Measurements from ENCODE around the gene NRCAM.

The NRCAM gene

DNA sequence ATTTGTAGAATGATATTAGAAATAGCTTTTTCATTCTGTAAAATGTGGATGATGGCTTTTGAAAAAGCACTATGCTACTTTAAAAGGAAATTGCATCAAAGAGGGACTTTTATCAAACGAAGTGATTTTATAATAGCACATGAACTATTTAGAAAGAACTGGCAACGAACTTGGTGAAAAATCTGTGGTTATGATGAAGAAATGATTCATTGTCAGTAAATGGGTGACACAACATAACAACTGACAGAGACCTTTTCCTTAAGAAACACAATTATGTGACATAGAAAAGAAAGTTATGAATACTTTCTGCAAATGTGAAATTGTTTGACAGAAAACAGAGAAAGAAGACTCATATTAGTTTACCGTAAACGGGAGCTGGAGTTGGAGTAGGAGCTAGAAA is 265.3 kb downstream of the NRCAM start:
- DNase-seq = no peak

DNA sequence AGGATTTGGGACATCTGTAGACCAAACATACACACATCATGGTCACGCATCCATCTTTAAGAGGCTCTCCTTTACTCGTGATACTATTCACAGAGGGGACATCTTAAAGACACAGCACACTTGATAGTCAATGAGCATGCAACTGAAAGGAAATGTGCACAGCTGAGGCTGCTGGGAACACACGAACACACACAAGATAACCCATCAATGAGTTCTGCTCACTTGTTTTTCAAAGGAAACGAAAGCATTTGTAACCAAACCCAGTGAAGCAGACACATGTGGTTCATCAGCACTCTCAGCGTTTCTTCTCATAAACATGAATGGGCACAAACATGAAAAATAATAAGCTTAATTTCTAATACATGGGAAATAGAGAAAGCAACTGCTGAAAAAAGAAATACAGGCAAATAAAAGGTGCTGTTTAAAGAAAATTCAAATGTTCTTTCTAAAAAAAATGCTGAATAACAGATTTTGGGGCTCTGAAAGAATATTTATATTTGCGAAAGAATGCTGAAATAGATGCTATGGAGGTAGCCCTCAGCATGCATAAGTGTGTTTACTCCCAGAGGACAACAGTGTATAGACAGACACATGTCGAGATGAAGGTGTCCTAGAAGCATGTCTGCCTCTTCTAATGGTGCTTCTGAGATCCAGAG is 266.4 kb downstream of the NRCAM start:
- no peak for DNase-seq

DNA sequence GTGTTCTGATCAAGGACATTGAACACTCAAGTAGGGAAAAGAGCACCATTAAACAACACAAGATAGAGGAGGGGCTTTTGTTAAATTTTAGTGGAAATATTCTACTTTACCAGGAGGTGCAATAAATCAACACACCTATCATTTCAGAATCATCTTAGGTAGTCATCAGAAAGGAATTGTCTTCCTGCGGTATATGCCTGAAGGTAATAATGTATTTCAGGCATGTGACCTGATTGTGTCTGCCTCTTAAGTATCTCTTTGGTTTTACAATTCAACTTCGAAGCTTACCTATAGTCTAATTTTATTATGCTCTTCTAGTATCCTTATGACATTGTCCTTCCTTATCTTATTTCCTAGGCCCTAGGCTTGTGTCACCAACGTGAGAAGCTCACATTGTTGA is 267.5 kb downstream of the NRCAM start:
- DNase-seq = no peak

DNA sequence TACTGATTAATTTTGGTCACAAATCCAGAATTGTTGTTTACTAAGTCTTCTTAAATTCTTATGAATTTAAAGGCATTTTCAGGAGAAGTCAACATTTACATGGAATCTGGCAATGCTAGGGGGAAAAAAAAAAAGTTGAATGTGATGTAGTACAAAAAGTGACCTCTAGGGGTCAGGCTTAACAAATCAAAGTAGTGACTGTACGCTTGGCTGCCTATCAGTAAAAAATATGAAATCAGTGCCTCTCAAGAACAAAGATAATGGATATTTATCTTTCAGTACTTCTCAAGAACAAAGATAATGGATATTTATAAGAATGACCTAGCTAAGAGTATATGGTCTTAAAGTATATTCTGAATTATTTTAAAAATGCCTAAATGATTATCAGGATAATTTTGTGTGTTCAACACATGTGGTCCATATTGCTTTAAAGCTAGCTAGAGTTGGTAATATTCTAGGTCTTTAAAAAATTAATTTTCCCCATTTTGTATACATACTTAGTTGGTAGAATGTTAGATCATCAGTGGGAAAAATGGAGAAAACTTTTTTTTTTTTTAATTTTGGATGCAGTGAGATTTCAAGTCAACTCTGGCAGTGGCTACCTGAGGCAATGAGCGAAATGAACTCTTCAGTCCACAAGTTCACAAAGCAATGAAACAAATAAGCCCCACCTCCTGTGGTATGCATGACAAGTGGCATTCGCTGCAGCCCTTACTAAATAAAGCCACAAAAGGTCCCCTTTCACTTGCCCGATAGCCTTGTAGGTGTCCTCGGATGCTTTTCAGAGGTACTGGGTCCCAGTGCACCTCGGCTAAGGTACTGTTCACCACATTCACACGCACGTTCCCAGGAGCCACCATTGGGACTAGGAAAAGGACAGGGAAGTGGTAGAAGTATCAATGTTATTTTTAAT is 274.9 kb downstream of the NRCAM start:
- DNase-seq = no peak

DNA sequence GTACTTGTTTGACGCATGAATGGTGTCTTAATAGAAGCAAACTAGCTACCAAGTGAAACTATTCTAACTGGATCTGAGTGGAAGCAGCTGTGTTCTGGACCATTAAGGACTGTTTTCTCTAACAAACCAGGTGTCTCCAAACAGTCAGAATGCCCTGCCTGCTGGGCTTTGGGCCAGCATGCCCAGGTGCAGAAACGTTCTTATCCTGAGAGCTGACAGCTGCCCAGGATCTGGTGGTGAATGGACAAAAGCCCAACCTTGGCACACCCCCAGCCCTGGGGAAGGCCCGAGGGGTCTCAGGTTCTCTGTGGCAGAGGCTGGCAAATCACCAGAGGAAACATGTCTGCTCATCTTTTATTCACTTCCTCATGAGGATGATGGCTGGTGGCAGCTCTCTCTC is 277.8 kb downstream of the NRCAM start:
- no peak for DNase-seq

DNA sequence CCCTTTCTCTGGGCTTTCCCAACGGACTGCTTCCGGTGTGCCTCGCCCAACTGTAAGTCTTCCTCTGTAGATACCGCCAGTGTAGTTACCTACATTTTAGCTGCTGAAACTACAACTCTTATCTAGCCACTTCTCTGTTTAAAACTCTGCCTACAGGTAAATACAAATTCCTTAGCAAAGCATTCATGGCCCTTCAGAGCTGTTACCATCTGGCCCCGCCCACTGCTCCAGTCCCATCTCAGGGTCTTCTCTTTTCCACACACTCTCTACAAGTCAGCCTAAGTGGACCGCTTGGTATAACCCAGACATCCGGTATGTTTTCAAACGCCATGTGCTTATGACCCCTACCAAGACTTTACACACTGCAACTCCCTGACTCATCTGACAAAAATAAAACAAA is 285.1 kb downstream of the NRCAM start:
- no peak for DNase-seq

DNA sequence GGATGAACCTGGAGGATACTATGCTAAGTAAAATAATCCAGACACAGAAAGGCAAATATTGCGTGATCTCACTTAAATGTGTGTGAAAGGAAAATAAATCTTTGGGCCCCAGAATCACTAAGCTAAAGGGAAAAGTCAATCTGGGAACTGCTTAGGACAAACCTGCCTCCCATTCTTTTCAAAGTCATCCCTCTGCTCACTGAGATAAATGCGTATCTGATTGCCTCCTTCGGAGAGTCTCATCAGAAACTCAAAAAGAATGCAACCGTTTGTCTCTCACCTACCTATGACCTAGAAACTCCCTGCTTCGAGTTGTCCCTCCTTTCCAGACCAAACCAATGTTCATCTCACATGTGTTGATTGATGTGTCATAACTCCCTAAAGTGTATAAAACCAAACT is 286.0 kb downstream of the NRCAM start:
- no peak for DNase-seq

DNA sequence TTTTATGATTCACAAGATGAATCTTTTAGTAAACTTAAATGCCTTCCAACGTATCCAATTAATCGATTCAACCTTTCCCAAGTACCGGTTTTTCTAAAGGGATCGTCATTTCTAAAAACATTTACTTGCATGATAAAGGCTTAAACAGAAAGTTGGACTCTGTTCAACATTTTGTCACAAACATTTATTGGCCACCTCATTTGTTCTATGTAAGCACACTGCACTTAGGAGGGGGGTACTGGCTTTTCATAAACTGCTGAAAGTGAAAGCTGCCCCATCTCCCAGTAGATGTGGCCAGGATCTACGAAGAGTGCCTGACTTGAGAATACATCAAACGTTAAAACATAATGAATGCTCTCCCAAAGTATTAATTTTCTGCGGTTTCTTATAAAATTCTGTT is 288.8 kb downstream of the NRCAM start:
- DNase-seq = no peak

DNA sequence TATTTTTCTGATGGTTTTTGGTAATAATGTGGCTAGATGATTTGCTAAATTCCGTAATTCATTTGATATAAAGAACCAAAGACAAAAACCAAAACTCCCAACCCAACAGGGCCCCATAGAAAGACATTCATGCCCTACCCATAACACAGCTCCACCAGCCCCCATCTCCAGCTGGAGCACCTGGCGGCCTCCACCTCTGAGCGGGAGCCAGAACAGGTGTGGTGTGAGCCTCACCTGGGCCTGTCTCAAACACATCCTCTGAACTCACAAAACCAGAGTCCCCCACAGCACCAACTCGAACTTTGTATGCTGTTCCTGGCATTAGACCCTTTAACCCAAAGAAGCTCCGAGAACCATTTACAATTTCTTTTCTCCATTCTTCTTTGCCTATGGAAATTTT is 289.5 kb downstream of the NRCAM start:
- no peak for DNase-seq

DNA sequence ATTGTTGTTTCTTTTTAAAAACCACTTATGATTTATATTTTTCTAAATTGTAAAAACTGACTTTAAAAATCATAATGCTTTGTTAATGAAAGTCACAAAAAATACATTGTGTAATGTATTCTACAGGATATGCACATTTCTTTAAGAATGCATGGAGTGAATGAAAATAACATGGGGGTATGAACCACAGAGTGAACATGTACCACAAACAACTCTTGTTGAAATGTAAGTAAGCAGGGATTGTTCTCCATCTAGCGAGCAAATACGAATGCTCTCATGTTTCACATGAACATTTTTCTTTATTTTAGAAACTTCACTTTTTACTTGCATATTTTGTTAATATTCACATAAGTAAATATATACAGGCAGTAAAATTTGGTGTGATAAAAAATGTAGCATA is 290.5 kb downstream of the NRCAM start:
- no peak for DNase-seq

DNA sequence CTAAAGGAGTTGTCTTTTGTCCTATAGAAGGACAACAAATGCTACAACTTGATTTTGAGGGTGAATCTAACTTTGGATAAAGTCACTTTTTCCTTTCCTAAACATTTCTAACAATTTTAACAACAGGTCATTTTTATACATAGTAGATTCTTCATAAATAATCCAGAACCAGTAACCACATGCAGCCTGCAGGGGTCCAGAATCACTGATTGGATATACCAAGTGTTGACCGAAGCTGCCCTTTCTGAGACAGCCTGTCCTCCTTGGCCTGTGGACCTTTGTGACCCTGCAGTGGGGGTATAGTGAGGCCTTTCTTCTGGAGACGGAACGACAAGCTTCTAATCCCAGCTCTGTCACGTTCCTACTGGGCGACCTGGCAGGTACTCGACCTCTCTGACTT is 291.3 kb downstream of the NRCAM start:
- DNase-seq = no peak

DNA sequence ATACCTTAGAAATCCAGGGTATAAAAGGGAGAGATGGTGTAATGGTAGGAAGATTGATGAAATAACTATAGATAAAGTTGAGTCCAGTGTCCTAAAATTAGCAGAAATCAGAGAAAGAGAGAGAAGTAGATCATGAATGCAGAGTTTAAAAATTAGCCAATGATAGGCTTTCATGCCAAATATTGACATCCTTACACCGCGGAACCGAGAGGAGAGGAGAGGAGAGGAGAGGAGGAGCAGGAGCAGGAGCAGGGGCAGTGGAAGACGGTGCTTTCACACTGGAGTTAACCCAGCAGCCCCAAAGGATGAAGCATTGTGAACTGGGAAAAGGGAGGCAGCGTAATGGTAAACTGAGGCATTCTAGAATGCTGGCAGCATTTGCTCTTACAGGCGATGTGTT is 291.9 kb downstream of the NRCAM start:
- DNase-seq = no peak

DNA sequence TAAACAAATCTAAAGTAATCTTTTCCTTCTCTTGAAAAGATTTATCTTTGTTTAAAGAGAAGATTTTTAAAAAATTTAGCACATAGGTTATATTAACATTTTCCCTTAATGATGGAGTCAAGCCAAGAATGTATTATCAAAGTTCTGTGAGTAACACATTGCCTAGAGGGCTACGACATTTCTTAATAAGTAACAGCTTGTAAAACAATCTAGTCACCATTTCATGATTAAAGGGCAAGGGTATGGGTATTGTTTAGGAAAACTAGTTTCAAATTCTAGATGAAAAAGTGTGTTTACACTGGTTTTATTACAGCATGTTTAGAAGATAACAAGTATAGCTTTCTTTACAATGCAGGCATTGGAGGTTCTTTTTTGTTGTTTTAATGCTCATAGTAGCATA is 297.5 kb downstream of the NRCAM start:
- no peak for DNase-seq

DNA sequence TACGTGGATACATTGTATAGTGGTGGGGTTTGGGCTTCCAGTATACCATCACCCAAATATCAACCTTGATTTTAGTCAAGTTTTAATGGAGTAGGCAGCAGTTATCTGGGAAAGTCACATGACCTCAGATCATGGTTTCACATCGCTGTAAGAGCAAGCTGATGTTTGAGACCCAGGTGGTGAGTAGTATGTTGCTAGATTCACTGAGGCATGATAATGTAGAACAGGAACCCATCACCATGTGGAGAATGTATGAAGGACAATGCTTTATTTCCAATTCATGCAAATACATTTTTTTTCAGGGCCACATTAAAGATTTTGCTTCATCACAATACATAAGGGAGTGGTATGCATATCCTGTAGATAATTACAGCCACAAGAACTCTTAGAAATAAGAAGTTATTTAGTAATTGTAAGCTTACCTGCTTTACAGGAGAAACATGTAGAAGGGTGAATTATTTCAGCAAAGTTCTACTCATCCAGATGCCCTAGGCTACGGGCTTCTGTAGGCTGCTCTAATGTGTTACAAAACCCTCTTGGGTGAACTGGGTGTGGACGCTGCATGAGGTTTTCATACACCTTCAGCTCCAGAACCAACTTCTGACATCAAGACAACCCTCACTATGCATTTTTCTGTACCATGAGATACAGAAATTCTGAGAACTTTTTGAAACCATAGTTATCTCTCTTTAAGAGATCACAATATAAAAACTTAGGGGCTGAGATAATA is 298.5 kb downstream of the NRCAM start:
- no peak for DNase-seq

DNA sequence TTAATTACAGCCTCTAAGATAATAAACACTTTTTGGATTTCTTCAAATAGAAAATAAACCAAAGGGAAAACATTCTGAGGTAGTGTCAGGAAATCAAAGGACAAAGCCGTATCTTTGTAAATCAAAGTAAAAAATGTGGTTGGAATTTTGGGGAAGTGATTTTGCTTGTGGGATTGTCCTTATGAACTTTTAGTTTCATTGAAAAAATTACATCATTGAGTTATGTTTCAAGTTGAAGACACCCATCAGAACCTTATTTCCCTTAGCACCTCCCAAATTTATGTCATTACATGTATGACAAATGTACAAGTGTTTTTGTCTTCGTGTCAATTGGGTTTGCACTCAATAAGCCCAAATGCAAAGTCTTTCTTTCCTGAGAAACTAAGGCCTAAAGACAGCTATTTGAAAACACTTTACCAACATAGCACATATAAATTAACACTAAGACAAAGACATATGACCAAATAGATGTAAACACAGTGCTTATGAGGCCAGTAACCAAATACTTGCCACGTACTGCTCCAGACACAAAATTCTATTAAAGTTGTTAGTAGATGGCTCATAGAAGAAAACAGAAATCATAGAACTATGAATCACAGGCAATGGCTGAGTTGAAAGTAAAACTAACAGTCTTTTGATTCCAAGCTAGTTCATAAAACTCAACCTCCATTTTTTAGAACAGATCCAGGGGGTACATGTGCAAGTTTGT is 299.2 kb downstream of the NRCAM start:
- no peak for DNase-seq

DNA sequence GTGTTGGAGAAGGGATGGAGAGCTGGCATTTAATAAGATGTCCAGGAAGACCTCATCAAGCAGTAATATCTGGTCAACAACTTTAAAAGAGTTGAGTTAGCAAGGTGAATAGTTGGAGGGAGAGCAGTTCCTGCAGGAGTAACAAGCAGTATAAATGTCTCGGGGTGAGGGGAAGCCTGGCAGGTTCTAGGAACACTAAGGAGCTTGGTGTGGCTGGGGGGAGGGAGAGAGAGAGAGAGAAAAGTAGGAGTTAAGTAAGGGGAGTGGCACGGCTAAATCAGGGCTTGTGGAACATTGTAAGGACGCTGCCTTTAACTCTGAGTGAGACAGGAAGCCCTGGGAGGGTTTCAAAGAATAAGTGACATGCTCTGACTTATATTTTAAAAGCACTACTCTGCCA is 304.0 kb downstream of the NRCAM start:
- no peak for DNase-seq

DNA sequence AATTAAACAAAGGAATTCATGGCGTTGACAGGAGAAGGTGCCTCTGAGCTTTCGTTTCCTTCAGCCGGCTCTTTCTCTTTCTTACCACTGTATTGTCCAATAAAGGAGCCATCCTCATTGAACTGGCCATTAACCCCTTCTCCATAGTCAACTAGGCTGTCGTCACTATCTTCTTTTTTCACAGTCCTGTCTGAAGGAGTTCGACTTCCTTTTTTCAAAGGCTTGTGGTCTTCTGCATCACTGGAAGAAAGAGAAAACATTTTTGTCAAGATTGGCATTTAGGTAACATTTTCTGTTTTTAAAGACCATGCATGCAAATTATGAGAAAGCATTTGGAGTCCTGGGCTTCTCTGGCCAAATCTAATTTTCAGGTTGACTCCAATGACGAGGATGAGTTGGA is 306.3 kb downstream of the NRCAM start:
- no peak for DNase-seq

DNA sequence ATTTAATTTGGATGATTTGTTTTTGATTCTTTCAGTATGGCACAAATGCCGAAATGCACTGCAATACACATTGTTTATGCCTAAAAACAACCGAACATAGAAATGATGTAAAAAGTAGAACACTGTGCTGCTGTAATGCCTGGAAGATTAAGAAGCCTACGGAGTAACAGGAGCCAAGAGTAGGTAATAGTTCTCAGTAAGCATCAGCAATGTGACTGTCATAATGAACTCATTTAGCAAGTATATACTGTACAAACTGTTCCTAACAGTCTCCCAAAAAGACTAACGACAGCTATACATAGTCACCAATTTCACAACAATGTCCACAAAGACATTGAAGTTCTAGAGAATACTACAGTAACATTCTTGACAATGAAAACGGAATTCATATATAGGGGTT is 307.1 kb downstream of the NRCAM start:
- no peak for DNase-seq

DNA sequence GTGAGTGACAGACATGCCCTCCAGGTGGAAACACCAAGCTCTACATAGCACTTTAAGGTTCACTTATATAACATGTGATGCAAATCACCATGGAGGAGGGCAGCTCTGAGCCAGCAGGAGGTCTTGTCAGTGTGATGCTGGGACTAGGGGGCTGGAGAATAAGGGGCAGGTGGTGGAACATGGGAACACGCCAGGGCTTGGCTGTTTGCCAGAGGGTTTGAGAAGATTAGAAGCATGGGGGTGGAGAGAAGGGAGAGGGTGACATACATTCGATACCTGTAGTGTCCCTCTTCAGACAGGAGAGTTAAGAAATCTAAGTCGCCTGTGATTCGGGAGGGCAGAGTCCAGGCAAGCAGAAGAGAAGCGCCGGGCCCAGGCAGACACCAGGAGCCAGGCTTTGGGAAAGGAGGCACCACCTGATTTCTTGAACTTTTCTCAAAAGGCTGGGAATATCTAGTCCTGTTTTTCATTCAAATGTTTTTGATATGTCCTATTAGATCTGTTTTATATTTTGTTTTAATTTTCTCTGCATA is 309.1 kb downstream of the NRCAM start:
- no peak for DNase-seq

DNA sequence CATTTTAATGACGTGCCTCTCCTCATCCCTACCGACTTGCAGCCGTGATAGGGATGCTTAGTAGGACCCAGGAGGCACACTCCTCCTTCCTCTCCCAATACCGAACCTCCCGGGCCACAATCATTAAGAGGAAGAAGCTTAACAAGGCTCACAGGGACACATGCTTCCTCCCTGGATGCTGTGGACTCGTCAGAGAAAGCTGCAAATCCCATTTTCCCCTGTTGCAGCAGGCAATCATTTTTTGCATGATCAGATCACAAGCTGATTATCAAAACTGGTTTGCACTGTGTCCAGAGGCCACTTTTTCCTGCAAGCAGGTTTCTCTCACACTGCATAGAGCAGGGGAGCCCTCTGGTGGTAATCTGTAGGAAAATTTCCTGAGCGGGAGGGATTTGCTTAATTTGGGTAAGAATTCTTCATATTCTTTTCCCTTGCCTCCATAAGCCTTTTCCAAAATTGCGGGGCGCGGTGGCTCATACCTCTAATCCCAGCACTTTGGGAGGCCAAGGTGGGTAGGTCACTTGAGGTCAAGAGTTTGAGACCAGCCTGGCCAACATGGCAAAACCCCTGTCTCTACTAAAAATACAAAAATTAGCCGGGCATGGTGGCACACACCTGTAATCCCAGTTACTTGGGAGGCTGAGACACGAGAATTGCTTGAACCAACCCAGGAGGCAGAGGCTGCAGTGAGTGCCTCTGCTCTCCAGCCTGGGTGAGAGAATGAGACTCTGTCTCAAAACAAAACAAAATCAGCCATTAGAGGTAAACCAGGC is 310.0 kb downstream of the NRCAM start:
- peak; percentile 11 for DNase-seq

DNA sequence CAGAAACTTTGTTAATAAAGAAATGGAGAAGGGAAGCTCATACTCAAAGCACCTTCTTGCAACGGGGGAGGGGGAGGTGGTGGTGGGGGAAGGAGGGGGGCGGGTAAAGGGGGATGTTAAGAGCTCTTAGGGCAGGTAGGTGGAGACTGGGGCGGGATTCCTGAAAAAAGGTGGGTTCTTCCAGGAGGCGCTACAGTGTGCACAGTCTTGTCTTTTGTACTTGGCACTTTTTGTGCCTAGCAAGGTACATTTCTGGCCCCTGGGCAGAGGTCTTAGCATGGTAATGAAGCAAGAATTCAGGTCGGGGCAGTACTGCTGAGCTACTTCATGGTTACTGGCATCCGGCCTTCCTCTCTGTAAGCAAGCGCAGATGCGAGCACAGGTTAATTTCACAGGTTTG is 310.8 kb downstream of the NRCAM start:
- DNase-seq = no peak

DNA sequence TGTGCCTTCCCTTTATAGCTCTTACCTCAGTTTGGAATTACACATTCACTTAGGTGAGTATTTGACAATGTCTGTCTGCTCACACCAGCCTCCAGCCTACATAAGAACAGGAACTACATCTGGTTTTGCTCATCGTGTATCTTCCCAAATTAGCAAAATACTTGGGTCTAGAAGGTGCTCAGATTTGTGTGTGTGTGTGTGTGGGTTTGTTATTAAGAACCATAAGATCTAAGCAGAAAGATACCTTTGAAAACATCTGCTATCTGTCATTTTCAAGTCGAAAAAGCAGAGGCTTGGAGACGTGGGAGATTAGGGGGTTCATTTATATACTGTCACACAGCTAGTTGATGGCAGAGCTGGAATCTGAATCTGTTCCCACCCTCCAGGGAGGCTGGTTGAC is 311.3 kb downstream of the NRCAM start:
- no peak for DNase-seq

All from activated T-cell treated with anti-CD3 and anti-CD28 coated beads for 4 hours (primary cell).